Effector memory CD4-positive, alpha-beta T cell (primary cell): ENCODE results near the gene ADAMTS17.
A peak's percentile ranks its signal among the peaks of the same experiment; 100 is the strongest.

Source experiments
- DNase-seq, 3 donors: peaks; one replicate each; pipeline ENCODE4 v3.0.0-alpha.2; 2020
- H3K27ac ChIP-seq: 2 replicates; pipeline ENCODE4 v1.7.0; 2013; ENCODE audit warnings: mild to moderate bottlenecking, low read length, moderate library complexity; ENCODE audit not compliant: insufficient read depth, poor library complexity, severe bottlenecking
- H3K27me3 ChIP-seq: replicated peaks from 2 replicates; pipeline ENCODE4 v1.7.0; 2013; ENCODE audit warnings: mild to moderate bottlenecking, low read length; ENCODE audit not compliant: insufficient read depth, control insufficient read depth, poor library complexity, severe bottlenecking
- H3K36me3 ChIP-seq: 2 replicates; pipeline ENCODE4 v1.7.0; 2013; ENCODE audit warnings: mild to moderate bottlenecking, low read length, moderate library complexity; ENCODE audit not compliant: control insufficient read depth, insufficient read depth
- H3K4me1 ChIP-seq: 2 replicates; pipeline ENCODE4 v1.7.0; 2013; ENCODE audit warnings: low read length, mild to moderate bottlenecking; ENCODE audit not compliant: control insufficient read depth, insufficient read depth, poor library complexity, severe bottlenecking
- H3K4me3 ChIP-seq: 2 replicates; pipeline ENCODE4 v1.7.0; 2013; ENCODE audit warnings: low read length, low read depth, mild to moderate bottlenecking; ENCODE audit not compliant: insufficient read depth, poor library complexity, severe bottlenecking
- H3K9me3 ChIP-seq: 2 replicates; pipeline ENCODE4 v1.7.0; 2013; ENCODE audit warnings: mild to moderate bottlenecking, low read length, moderate library complexity; ENCODE audit not compliant: control insufficient read depth

ADAMTS17 gene

DNA sequence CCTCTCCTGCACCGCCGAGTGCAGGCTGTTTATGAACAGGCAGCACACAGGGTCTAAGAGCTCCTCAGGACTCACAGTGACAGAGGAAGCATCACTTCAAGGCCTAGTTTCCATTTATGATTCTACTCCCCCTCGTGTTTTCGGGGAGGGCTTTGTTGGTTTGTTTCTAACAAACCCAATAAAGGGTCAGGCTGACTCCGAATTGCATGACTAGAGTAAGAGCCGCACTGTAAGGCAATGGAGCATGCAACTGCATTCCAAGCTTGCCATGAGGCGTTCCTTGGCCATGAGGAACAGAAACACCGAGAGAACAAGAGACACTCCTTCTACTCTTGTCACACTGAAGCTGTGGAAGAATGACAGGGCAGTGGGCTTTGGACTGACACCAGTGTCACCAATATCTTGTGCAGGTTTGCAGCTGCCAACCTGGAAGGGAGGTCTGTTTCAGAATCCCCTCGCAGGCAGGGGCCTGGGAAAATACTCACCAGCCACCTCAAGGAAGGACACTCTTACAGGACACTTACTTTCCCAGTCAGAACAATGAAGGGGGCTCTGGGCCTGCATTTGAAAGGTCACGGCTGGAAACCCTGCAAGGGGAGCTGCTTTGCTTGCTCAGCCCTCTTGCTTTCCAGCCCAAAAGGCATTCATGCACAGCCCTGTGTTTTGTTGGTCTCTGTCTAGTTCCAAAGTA is 96.8 kb downstream of the ADAMTS17 start:
- Histone ChIP-seq H3K27me3 (no peaks in the 10 kb centered on the region), H3K4me3 (no peak overlapping the region), H3K4me1 (no peaks in the 10 kb centered on the region), H3K9me3 (no peaks in the 10 kb centered on the region), H3K36me3 (no peaks in the 10 kb centered on the region), H3K27ac (no peak overlapping the region)
- no peak for DNase-seq

GRCh38 chr15:100242989-100243388 is 98.8 kb downstream of the ADAMTS17 start:
- H3K9me3 ChIP-seq, result no peaks in the 10 kb centered on the region

DNA sequence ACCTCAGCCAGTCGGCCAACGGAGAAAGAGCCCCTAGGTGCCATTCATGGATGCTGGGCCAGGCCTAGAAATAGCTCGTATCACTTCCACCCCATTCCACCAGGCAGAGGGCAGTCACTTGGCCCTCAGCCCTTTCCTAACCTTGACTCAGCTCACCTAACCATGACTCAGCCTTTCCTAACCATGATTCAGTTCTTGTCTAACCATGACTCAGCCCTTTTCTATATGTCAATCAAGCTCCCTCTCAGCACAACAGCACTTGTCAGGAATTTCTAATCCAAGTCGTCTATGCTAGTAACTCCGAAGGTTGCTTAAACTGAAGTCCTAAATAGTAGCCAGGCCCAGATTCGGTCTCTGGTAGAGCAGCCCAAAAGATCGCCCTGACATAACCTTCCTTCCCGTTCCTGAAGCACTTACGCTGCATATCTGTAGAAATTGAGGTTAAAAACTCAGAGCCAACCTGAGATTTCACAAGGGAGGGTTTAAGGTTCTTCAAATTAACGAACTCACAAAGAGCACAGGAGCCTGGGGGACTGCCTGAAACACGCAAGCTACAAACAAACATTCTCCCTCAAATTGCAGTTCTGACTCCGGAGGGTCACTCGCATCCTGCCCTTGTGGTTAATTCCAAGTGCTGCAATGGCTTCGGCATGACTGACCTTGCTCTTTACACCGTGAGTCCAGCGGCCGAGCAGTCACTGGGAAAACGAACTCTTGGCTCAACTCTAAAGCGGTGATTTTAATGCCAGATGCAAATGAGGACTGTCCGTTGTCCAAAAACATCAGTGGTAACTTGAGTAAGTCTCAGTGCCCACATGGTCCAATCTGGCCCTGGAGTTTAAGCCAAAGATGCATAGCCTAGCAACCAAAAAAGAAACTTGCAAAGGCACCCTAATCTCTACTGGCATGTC is 99.9 kb downstream of the ADAMTS17 start:
- no peak overlapping the region for H3K4me3 ChIP-seq

More at GRCh38 chr15:100242989-100243388, 98.8 kb downstream of the ADAMTS17 start:
- no peak for DNase-seq
- H3K27me3 ChIP-seq, result no peaks in the 10 kb centered on the region
- H3K36me3 ChIP-seq, result no peaks in the 10 kb centered on the region
- no peaks in the 10 kb centered on the region for H3K4me1 ChIP-seq
- H3K4me3 ChIP-seq, result no peak overlapping the region
- H3K27ac ChIP-seq, result no peak overlapping the region

GRCh38 chr15:100236981-100237720 is 104.6 kb downstream of the ADAMTS17 start:
- no peak overlapping the region for H3K4me3 ChIP-seq
- no peaks in the 10 kb centered on the region for H3K27me3 ChIP-seq
- H3K4me1 ChIP-seq, result no peaks in the 10 kb centered on the region
- DNase-seq, result no peak
- no peaks in the 10 kb centered on the region for H3K9me3 ChIP-seq
- no peak overlapping the region for H3K27ac ChIP-seq
- H3K36me3 ChIP-seq, result no peaks in the 10 kb centered on the region

More for the DNA sequence above, 99.9 kb downstream of the ADAMTS17 start:
- H3K27me3 ChIP-seq, result no peaks in the 10 kb centered on the region
- DNase-seq, result no peak
- H3K36me3 ChIP-seq, result no peaks in the 10 kb centered on the region
- H3K9me3 ChIP-seq, result no peaks in the 10 kb centered on the region
- no peak overlapping the region for H3K27ac ChIP-seq
- no peaks in the 10 kb centered on the region for H3K4me1 ChIP-seq

- Histone ChIP-seq H3K27me3 (no peaks in the 10 kb centered on the region), H3K9me3 (no peaks in the 10 kb centered on the region)
Measured at GRCh38 chr15:100235030-100235617, 106.7 kb downstream of the ADAMTS17 start.

GRCh38 chr15:100234158-100235029 is 107.4 kb downstream of the ADAMTS17 start:
- Histone ChIP-seq H3K4me3 (no peak overlapping the region), H3K27ac (no peak overlapping the region), H3K4me1 (peaks cover 7% of the 10 kb centered on the region), H3K36me3 (no peaks in the 10 kb centered on the region), H3K9me3 (no peaks in the 10 kb centered on the region), H3K27me3 (no peaks in the 10 kb centered on the region)
- DNase-seq, result no peak

More at GRCh38 chr15:100235030-100235617, 106.7 kb downstream of the ADAMTS17 start:
- Histone ChIP-seq H3K27ac (no peak overlapping the region), H3K4me1 (no peaks in the 10 kb centered on the region), H3K4me3 (no peak overlapping the region), H3K36me3 (no peaks in the 10 kb centered on the region)
- DNase-seq, result no peak

DNA sequence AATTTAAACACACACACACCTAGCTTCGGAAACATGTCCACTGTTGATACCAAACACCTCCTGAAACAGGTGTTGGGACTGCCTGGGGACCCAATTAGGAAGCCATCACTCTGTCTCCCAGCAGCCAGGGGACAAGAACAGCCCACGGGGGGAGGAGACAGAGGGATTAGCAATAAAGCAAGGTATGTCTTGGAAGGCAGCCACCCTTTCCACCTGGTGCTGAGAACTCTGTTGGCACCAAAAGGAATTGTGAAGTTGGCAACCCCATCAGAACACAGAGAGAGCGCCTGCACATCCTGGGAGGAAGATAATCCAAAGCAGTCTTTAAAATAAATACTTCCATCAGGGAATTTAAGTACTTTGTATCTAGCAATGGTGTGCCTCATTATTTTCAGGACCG is 111.0 kb downstream of the ADAMTS17 start:
- Histone ChIP-seq H3K36me3 (no peaks in the 10 kb centered on the region), H3K4me3 (no peak overlapping the region), H3K27me3 (no peaks in the 10 kb centered on the region), H3K9me3 (no peaks in the 10 kb centered on the region), H3K4me1 (peaks cover 8% of the 10 kb centered on the region), H3K27ac (no peak overlapping the region)
- no peak for DNase-seq

DNA sequence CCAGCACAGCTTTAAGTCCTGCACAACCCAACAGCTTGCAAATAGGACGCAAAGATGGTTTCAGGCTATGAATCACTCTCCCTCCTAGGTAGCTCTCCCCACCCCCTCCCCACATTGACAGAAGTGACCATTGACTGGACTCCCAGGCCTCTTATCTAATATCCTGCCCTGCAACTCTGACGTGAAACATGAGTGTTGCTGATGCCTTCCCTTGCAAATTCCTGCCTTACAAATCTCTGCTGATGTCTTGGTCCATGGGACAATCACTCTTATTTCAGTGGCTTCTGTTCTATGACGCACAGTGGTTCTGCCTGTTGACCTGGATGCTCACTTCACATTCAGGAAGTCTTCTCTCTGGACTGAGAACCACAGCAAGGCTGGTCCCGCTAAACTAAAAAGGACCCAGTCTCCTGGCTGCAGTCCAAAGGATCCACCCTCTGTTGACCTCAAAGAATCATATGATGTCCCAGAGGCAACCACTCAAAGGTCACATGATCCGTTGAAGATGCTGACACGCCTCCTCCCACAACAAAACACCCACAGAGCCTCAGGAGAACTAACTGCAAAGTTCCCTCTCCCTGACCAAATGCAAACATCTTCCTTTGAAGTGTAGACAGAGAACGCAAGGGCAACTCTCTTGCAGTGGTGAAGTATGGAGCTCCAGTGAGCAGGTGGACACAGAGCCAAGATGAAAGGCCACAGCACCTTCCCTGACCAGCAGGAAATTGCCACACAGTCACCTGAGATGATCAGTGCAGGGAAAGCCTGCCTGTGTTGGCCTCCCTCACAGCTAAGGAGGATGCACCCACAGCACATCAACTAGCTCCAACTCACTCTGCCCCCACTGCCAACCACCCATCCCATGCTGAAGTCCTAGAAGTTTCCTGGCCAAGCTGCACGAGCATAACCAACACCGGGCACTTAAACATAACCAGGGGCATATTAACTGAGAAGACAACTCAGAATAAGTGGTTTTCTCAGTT is 112.3 kb downstream of the ADAMTS17 start:
- H3K27ac ChIP-seq, result no peak overlapping the region
- no peaks in the 10 kb centered on the region for H3K27me3 ChIP-seq
- H3K4me1 ChIP-seq, result peaks cover 8% of the 10 kb centered on the region
- no peak overlapping the region for H3K4me3 ChIP-seq
- DNase-seq, result peak in 2 of 3 donors; percentile 13 to 43
- H3K36me3 ChIP-seq, result no peaks in the 10 kb centered on the region
- no peaks in the 10 kb centered on the region for H3K9me3 ChIP-seq
